B cell (primary cell): Measurements from ENCODE around the gene SLC22A31. TPM values are rescaled to one million over a fixed set of nuclear protein-coding genes. Genes with fewer than 3 reads are reported as not detected.

Experiments used
- ATAC-seq: fragments of 200-7000 bp; cut with Tn5 transposase; one replicate; pipeline ENCODE4 v1.10.0; 2021; ENCODE audit warnings: low read depth, mild to moderate bottlenecking, moderate number of reproducible peaks, moderate library complexity
- CTCF ChIA-PET: fragments of 350-600 bp; sonication (Branson Sonifier 250); formaldehyde crosslinking; loops from one replicate; lab custom pipeline; 2021; ENCODE audit warnings: antibody characterized with exemption, inconsistent platforms; lab: Charles Lee
- POLR2A ChIA-PET: fragments of 350-600 bp; sonication (Branson Sonifier 250); formaldehyde crosslinking; loops from one replicate; lab custom pipeline; 2021; ENCODE audit warnings: antibody characterized with exemption; lab: Charles Lee
- DNase-seq: peaks from one replicate; pipeline ENCODE4 v3.0.0; 2013
- H2AFZ ChIP-seq: 2 replicates; pipeline ENCODE4 v1.6.1; 2012; ENCODE audit warnings: mild to moderate bottlenecking, low read depth, low read length; ENCODE audit not compliant: insufficient read depth, poor library complexity, severe bottlenecking
- H3K27ac ChIP-seq, 2 donors: 1 replicate in 1 of 2; 2 replicates in 1 of 2; pipeline ENCODE4 v1.5.1; 2012 to 2013; ENCODE audit warnings: low read length in 2 of 2, mild to moderate bottlenecking in 2 of 2, moderate library complexity in 1 of 2
- H3K27me3 ChIP-seq, 4 experiments: fragments of 200-600 bp in 1 of 4; sonication (generic) in 1 of 4; replicated peaks in 1 of 4; 1 replicate in 2 of 4; 2 replicates in 2 of 4; pipeline versions ENCODE4 v1.6.1 to v1.7.0; 2013 to 2016; ENCODE audit warnings: low read length in 3 of 4, mild to moderate bottlenecking in 2 of 4, mixed read lengths in 1 of 4, moderate library complexity in 1 of 4; ENCODE audit not compliant: insufficient read depth in 4 of 4, control insufficient read depth in 3 of 4; ENCODE audit errors: control extremely low read depth in 1 of 4
- H3K36me3 ChIP-seq, 2 experiments: replicated peaks in 1 of 2; 1 replicate in 1 of 2; 2 replicates in 1 of 2; pipeline versions ENCODE4 v1.6.1 to v1.7.1; 2013; ENCODE audit warnings: low read length in 1 of 2; ENCODE audit not compliant: insufficient read depth in 2 of 2, control insufficient read depth in 1 of 2; ENCODE audit errors: control extremely low read depth in 1 of 2, extremely low read depth in 1 of 2
- H3K4me1 ChIP-seq, 2 donors: fragments of 200-600 bp in 1 of 2; sonication (generic) in 1 of 2; 1 replicate in 1 of 2; 2 replicates in 1 of 2; pipeline versions ENCODE4 v1.5.1 to v1.6.1; 2013 to 2017; ENCODE audit warnings: low read length in 2 of 2; ENCODE audit not compliant: control insufficient read depth in 2 of 2, insufficient read depth in 2 of 2
- H3K4me2 ChIP-seq: replicated peaks from 2 replicates; pipeline ENCODE3; 2012; ENCODE audit warnings: mild to moderate bottlenecking, low read depth, low read length; ENCODE audit not compliant: poor library complexity, severe bottlenecking
- H3K4me3 ChIP-seq, 5 experiments: fragments of 200-600 bp in 1 of 5; sonication (generic) in 1 of 5; 1 replicate in 3 of 5; 2 replicates in 2 of 5; pipeline versions ENCODE4 v1.5.1 to v1.7.0; 2011 to 2016; ENCODE audit warnings: low read length in 4 of 5, mild to moderate bottlenecking in 4 of 5, low read depth in 2 of 5, control low read depth in 1 of 5, moderate library complexity in 1 of 5; ENCODE audit not compliant: insufficient read depth in 1 of 5; ENCODE audit errors: control extremely low read depth in 1 of 5, extremely low read depth in 1 of 5
- H3K79me2 ChIP-seq: fragments of 200-600 bp; sonication (generic); one replicate; pipeline ENCODE4 v1.6.0; 2016; ENCODE audit warnings: low read length; ENCODE audit not compliant: control insufficient read depth, insufficient read depth
- H3K9ac ChIP-seq: fragments of 200-600 bp; sonication (generic); 2 replicates; pipeline ENCODE4 v1.6.1; 2017; ENCODE audit warnings: mild to moderate bottlenecking, low read length, moderate library complexity
- H3K9me3 ChIP-seq, 3 donors: one replicate each; pipeline versions ENCODE4 v1.6.1 to v1.7.1; 2013; ENCODE audit warnings: low read length in 2 of 3; ENCODE audit not compliant: control insufficient read depth in 2 of 3, insufficient read depth in 1 of 3; ENCODE audit errors: control extremely low read depth in 1 of 3
- H4K20me1 ChIP-seq: 2 replicates; pipeline ENCODE4 v1.6.0; 2012; ENCODE audit warnings: mild to moderate bottlenecking, low read length; ENCODE audit not compliant: insufficient read depth, control insufficient read depth, poor library complexity, severe bottlenecking
- H3K27ac Mint-ChIP-seq: one replicate; pipeline ENCODE4 v1.8.0; 2021; ENCODE audit warnings: mixed read lengths
- H3K27me3 Mint-ChIP-seq: one replicate; pipeline ENCODE4 v1.8.0; 2021; ENCODE audit warnings: mixed read lengths
- H3K4me1 Mint-ChIP-seq: one replicate; pipeline ENCODE4 v1.8.0; 2021; ENCODE audit warnings: mixed read lengths
- H3K4me3 Mint-ChIP-seq: one replicate; pipeline ENCODE4 v1.8.0; 2021; ENCODE audit warnings: mixed read lengths
- H3K9me3 Mint-ChIP-seq: one replicate; pipeline ENCODE4 v1.8.0; 2022; ENCODE audit warnings: mixed read lengths; ENCODE audit not compliant: insufficient read depth
- CTCF ChIP-seq: fragments of 200-600 bp; IDR thresholded peaks from one replicate; pipeline ENCODE4 v1.8.0; 2022; ENCODE audit warnings: antibody characterized with exemption, mild to moderate bottlenecking
- EZH2 ChIP-seq: IDR thresholded peaks from 2 replicates; pipeline ENCODE4 v1.6.1; 2012; ENCODE audit warnings: borderline replicate concordance, low read depth, mild to moderate bottlenecking, moderate library complexity, low read length; ENCODE audit not compliant: insufficient read depth, poor library complexity, severe bottlenecking
- WGBS: methylation state at CpG from one replicate; pipeline ENCODE4 v1.1.5; 2013; ENCODE audit warnings: missing lambda C conversion rate; ENCODE audit not compliant: insufficient coverage; 5-methylcytosine and 5-hydroxymethylcytosine counted together
- intact Hi-C: fragments of 100-400 bp; cut with micrococcal nuclease; formaldehyde crosslinking; loops from one replicate; pipeline ENCODE4 v1.10.0; 2022
- polyA plus RNA-seq: library from polyadenylated mRNA; depleted of rRNA; stranded (reverse); fragments of >200 nt; gene quantifications from 2 replicates; pipeline ENCODE4 v1.2.3, GENCODE V29; 2012
- total RNA-seq, 2 donors: library from RNA; stranded (reverse); fragments of 120-200 nt in 1 of 2; gene quantifications; 1 replicate in 1 of 2; 2 replicates in 1 of 2; pipeline versions ENCODE4 v1.2.3 to v1.2.4, GENCODE V29; 2013 to 2022

Gene SLC22A31
- total and polyA plus RNA-seq, 2 donors (not counting 1 experiment from before 2014, with no cell fraction given): 0.33 TPM; not detected in 1

- intact Hi-C loops: no loop called here
- ChIA-PET POLR2A (no interaction called here), CTCF (no interaction called here)
- Histone ChIP-seq H3K36me3 (peaks cover 0 to 51% of the 10 kb centered on the region in 2 experiments), H3K27me3 (no peaks in the 10 kb centered on the region), H3K9ac (no peak overlapping the region), H3K4me2 (no peak overlapping the region), H3K27ac (no peak overlapping the region), H3K9me3 (peaks cover 0 to 23% (median 6%) of the 10 kb centered on the region in 3 donors), H3K79me2 (no peaks in the 10 kb centered on the region), H3K4me1 (no peaks in the 10 kb centered on the region), H4K20me1 (peaks cover 8% of the 10 kb centered on the region), H2AFZ (no peak overlapping the region), H3K4me3 (no peak overlapping the region)
- no peak overlapping the region for H3K4me3 Mint-ChIP-seq
- no peaks in the 10 kb centered on the region for H3K9me3 Mint-ChIP-seq
- DNase-seq: no peak
- TF ChIP-seq EZH2: no peak
- TF ChIP-seq CTCF: no peak
- no peaks in the 10 kb centered on the region for H3K4me1 Mint-ChIP-seq
- H3K27me3 Mint-ChIP-seq: no peaks in the 10 kb centered on the region
- H3K27ac Mint-ChIP-seq: no peak overlapping the region
- WGBS: 67% methylated on average over 4 of the region's 11 CpGs
- no peak for ATAC-seq
These were observed 53.1 kb downstream of the SLC22A31 start for GRCh38 chr16:89147085-89147817.

GRCh38 chr16:89146211-89147005 lies 53.9 kb downstream of the SLC22A31 start:
- ATAC-seq: no peak
- H3K4me1 Mint-ChIP-seq: no peaks in the 10 kb centered on the region
- POLR2A ChIA-PET: no interaction called here
- Histone ChIP-seq H3K27me3 (no peaks in the 10 kb centered on the region), H3K4me1 (no peaks in the 10 kb centered on the region), H3K27ac (no peak overlapping the region), H3K9ac (no peak overlapping the region), H3K79me2 (no peaks in the 10 kb centered on the region), H3K36me3 (peaks cover 0 to 49% of the 10 kb centered on the region in 2 experiments), H3K9me3 (peaks cover 0 to 23% (median 6%) of the 10 kb centered on the region in 3 donors), H3K4me2 (no peak overlapping the region), H2AFZ (no peak overlapping the region), H3K4me3 (no peak overlapping the region), H4K20me1 (peaks cover 15% of the 10 kb centered on the region)
- DNase-seq: no peak
- WGBS: 97% methylated on average over 18 of the region's 21 CpGs
- CTCF ChIA-PET: no interaction called here
- no peak for TF ChIP-seq EZH2
- TF ChIP-seq CTCF: no peak
- no peak overlapping the region for H3K4me3 Mint-ChIP-seq
- intact Hi-C loops: no loop called here
- H3K27me3 Mint-ChIP-seq: no peaks in the 10 kb centered on the region
- no peak overlapping the region for H3K27ac Mint-ChIP-seq
- H3K9me3 Mint-ChIP-seq: no peaks in the 10 kb centered on the region
